Measurements from ENCODE around the gene PLCH1.

The PLCH1 gene

DNA sequence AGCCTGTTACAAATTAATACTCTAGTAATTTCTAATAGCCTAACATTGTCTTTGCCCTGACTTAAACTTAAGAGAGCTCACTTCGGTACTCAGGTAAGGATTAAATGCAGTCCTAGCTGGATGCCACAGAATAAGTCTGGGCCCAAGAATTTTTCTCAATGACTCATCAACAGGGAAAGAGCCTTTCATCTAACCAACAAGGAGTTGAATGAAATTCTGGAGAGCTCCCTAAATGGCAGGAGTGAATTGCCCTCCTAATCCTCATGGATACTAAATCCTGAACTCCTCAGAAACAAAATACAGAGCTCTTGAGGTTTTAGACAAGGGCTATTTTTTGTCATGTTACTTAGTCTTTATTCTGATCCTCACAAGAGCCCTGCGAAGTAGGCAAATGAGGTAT, 159.5 kb downstream of the PLCH1 start:
- no peak for ATAC-seq
- TF ChIP-seq, protein P1, sequence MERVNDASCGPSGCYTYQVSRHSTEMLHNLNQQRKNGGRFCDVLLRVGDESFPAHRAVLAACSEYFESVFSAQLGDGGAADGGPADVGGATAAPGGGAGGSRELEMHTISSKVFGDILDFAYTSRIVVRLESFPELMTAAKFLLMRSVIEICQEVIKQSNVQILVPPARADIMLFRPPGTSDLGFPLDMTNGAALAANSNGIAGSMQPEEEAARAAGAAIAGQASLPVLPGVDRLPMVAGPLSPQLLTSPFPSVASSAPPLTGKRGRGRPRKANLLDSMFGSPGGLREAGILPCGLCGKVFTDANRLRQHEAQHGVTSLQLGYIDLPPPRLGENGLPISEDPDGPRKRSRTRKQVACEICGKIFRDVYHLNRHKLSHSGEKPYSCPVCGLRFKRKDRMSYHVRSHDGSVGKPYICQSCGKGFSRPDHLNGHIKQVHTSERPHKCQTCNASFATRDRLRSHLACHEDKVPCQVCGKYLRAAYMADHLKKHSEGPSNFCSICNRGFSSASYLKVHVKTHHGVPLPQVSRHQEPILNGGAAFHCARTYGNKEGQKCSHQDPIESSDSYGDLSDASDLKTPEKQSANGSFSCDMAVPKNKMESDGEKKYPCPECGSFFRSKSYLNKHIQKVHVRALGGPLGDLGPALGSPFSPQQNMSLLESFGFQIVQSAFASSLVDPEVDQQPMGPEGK (CRISPR knock-in tag; IDR thresholded peaks at IDR 0.05; ENCODE audit: borderline replicate concordance): no peak
- TF ChIP-seq BACH2 (CRISPR knock-in tag; IDR thresholded peaks at IDR 0.05; ENCODE audit: borderline replicate concordance): no peak
- no peak for TF ChIP-seq TCF4 (CRISPR knock-in tag; IDR thresholded peaks at IDR 0.05; ENCODE audit: borderline replicate concordance)
- no peak for TF ChIP-seq CSDC2 (CRISPR knock-in tag; IDR thresholded peaks at IDR 0.05)
- TF ChIP-seq ZC3H10 (CRISPR knock-in tag; IDR thresholded peaks at IDR 0.05): no peak
- TF ChIP-seq SNAI2 (CRISPR knock-in tag; IDR thresholded peaks at IDR 0.05): no peak
- no peak for TF ChIP-seq TOX (CRISPR knock-in tag; IDR thresholded peaks at IDR 0.05; ENCODE audit: borderline replicate concordance)
- no peak for TF ChIP-seq CREB5 (CRISPR knock-in tag; IDR thresholded peaks at IDR 0.05; ENCODE audit: low read depth)
- no peak for TF ChIP-seq GLIS3 (CRISPR knock-in tag; IDR thresholded peaks at IDR 0.05)

DNA sequence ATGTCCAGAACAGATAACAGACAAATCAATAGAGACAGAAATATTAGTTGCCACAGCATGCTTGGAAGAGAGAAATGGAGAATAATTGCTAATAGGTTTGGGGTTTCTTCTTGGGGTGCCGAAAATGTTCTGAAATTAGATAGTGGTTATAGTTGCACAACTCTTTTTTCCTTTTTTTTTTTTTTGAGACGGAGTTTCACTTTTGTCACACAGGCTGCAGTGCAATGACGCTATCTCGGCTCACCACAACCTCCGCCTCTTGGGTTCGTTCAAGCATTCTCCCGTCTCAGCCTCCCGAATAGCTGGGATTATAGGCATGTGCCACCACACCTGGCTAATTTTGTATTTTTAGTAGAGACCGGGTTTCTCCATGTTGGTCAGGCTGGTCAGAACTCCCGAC, 163.3 kb downstream of the PLCH1 start:
- TF ChIP-seq ZFP3 (CRISPR knock-in tag; IDR thresholded peaks at IDR 0.05) (no peak), GLIS3 (CRISPR knock-in tag; IDR thresholded peaks at IDR 0.05) (no peak), ZNF70 (CRISPR knock-in tag; IDR thresholded peaks at IDR 0.05) (no peak), ARNTL (CRISPR knock-in tag; IDR thresholded peaks at IDR 0.05; ENCODE audit: borderline replicate concordance, low read depth) (no peak), ESRRG (CRISPR knock-in tag; IDR thresholded peaks at IDR 0.05) (no peak)
- TF ChIP-seq, protein P2, sequence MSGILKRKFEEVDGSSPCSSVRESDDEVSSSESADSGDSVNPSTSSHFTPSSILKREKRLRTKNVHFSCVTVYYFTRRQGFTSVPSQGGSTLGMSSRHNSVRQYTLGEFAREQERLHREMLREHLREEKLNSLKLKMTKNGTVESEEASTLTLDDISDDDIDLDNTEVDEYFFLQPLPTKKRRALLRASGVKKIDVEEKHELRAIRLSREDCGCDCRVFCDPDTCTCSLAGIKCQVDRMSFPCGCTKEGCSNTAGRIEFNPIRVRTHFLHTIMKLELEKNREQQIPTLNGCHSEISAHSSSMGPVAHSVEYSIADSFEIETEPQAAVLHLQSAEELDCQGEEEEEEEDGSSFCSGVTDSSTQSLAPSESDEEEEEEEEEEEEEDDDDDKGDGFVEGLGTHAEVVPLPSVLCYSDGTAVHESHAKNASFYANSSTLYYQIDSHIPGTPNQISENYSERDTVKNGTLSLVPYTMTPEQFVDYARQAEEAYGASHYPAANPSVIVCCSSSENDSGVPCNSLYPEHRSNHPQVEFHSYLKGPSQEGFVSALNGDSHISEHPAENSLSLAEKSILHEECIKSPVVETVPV (CRISPR knock-in tag; IDR thresholded peaks at IDR 0.05): no peak
- TF ChIP-seq, protein P1 (CRISPR knock-in tag; IDR thresholded peaks at IDR 0.05; ENCODE audit: borderline replicate concordance): no peak
- no peak for ATAC-seq

DNA sequence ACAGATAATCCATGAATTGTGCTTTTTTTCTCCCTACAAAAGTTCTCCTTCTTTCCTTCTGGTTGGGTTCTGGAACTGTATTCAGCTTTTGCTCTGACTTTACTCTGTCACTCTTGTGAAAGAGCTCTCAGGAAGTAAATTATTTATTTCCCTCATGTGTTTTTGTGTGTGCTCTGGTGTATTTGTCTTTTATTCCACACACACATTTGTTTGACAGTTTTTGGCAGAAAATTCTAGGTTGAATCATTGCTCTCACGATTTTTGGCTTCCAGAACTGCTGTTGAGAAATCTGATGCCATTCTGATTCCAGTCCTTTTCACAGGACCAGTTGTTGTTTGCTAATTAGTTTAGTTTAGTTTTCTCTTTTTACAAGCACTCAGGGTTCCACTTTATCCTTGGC, 172.8 kb downstream of the PLCH1 start:
- no peak for TF ChIP-seq ZFP3 (CRISPR knock-in tag; IDR thresholded peaks at IDR 0.05)
- TF ChIP-seq BACH2 (CRISPR knock-in tag; IDR thresholded peaks at IDR 0.05; ENCODE audit: borderline replicate concordance): no peak
- no peak for TF ChIP-seq SNAI2 (CRISPR knock-in tag; IDR thresholded peaks at IDR 0.05)
- no peak for TF ChIP-seq PPARA (CRISPR knock-in tag; IDR thresholded peaks at IDR 0.05; ENCODE audit: borderline replicate concordance)
- no peak for TF ChIP-seq RARB (CRISPR knock-in tag; IDR thresholded peaks at IDR 0.05)
- TF ChIP-seq ZFP30 (CRISPR knock-in tag; IDR thresholded peaks at IDR 0.05): no peak
- TF ChIP-seq POU6F1 (CRISPR knock-in tag; IDR thresholded peaks at IDR 0.05; ENCODE audit: borderline replicate concordance, low read depth): no peak
- no peak for TF ChIP-seq TOX (CRISPR knock-in tag; IDR thresholded peaks at IDR 0.05; ENCODE audit: borderline replicate concordance)
- TF ChIP-seq GLIS3 (CRISPR knock-in tag; IDR thresholded peaks at IDR 0.05): no peak
- TF ChIP-seq, protein P2 (CRISPR knock-in tag; IDR thresholded peaks at IDR 0.05): no peak
- no peak for TF ChIP-seq ESRRG (CRISPR knock-in tag; IDR thresholded peaks at IDR 0.05)
- no peak for TF ChIP-seq CREB5 (CRISPR knock-in tag; IDR thresholded peaks at IDR 0.05; ENCODE audit: low read depth)
- TF ChIP-seq ZC3H10 (CRISPR knock-in tag; IDR thresholded peaks at IDR 0.05): no peak
- no peak for TF ChIP-seq TCF4 (CRISPR knock-in tag; IDR thresholded peaks at IDR 0.05; ENCODE audit: borderline replicate concordance)
- TF ChIP-seq, protein P1 (CRISPR knock-in tag; IDR thresholded peaks at IDR 0.05; ENCODE audit: borderline replicate concordance): no peak
- no peak for TF ChIP-seq CSDC2 (CRISPR knock-in tag; IDR thresholded peaks at IDR 0.05)
- no peak for TF ChIP-seq ZNF565 (CRISPR knock-in tag; conservative IDR thresholded peaks at IDR 0.05; ENCODE audit: low read depth)
- no peak for TF ChIP-seq ZNF70 (CRISPR knock-in tag; IDR thresholded peaks at IDR 0.05)
- no peak for TF ChIP-seq ARNTL (CRISPR knock-in tag; IDR thresholded peaks at IDR 0.05; ENCODE audit: borderline replicate concordance, low read depth)
- no peak for TF ChIP-seq ISL1 (CRISPR knock-in tag; IDR thresholded peaks at IDR 0.05)
- ATAC-seq: no peak
